CD4-positive, alpha-beta memory T cell (primary cell): ENCODE data around the gene ADPRHL1. TPM values are rescaled to one million over a fixed set of nuclear protein-coding genes. Genes with fewer than 3 reads are reported as not detected.
A peak's percentile ranks its signal among the peaks of the same experiment; 100 is the strongest.

Experiments
- CTCF ChIA-PET: fragments of 350-600 bp; sonication (Branson Sonifier 250); formaldehyde crosslinking; loops from one replicate; lab custom pipeline; 2021; ENCODE audit warnings: inconsistent platforms; ENCODE audit not compliant: partially characterized antibody; lab: Charles Lee
- POLR2A ChIA-PET: fragments of 350-600 bp; sonication (Branson Sonifier 250); formaldehyde crosslinking; loops from one replicate; lab custom pipeline; 2021; ENCODE audit not compliant: partially characterized antibody; lab: Charles Lee
- DNase-seq, 5 donors: peaks; one replicate each; pipeline versions ENCODE4 v3.0.0 to v3.0.0-alpha.2; 2020 to 2022; ENCODE audit warnings: mixed read lengths in 1 of 5
- H3K27ac ChIP-seq: one replicate; pipeline ENCODE4 v1.7.0; 2013; ENCODE audit warnings: low read depth, low read length
- H3K27me3 ChIP-seq: 2 replicates; pipeline ENCODE4 v1.7.0; 2013; ENCODE audit warnings: mild to moderate bottlenecking, low read length, moderate library complexity; ENCODE audit not compliant: insufficient read depth
- H3K36me3 ChIP-seq: 2 replicates; pipeline ENCODE4 v1.7.0; 2013; ENCODE audit warnings: mild to moderate bottlenecking, low read length, moderate library complexity; ENCODE audit not compliant: insufficient read depth
- H3K4me1 ChIP-seq: 2 replicates; pipeline ENCODE4 v1.7.0; 2013; ENCODE audit warnings: mild to moderate bottlenecking, low read length, moderate library complexity; ENCODE audit not compliant: insufficient read depth
- H3K4me3 ChIP-seq, 2 donors: one replicate each; pipeline ENCODE4 v1.7.0; 2013; ENCODE audit warnings: low read length in 2 of 2, mild to moderate bottlenecking in 1 of 2
- H3K9me3 ChIP-seq, 2 donors: one replicate each; pipeline ENCODE4 v1.7.0; 2013; ENCODE audit warnings: low read length in 2 of 2, control low read depth in 1 of 2; ENCODE audit not compliant: control insufficient read depth in 1 of 2
- H3K27ac Mint-ChIP-seq, 7 donors: one replicate each; pipeline ENCODE4 v1.8.0; 2020 to 2021; ENCODE audit warnings: mixed read lengths in 7 of 7, mild to moderate bottlenecking in 6 of 7, inconsistent platforms in 3 of 7, moderate library complexity in 3 of 7
- H3K27me3 Mint-ChIP-seq, 2 donors: one replicate each; pipeline ENCODE4 v1.8.0; 2020 to 2021; ENCODE audit warnings: mixed read lengths in 2 of 2
- H3K36me3 Mint-ChIP-seq, 2 donors: one replicate each; pipeline ENCODE4 v1.8.0; 2020 to 2021; ENCODE audit warnings: mixed read lengths in 2 of 2, inconsistent platforms in 1 of 2, mild to moderate bottlenecking in 1 of 2
- H3K4me1 Mint-ChIP-seq, 4 donors: one replicate each; pipeline ENCODE4 v1.8.0; 2020 to 2021; ENCODE audit warnings: mixed read lengths in 4 of 4, mild to moderate bottlenecking in 1 of 4
- H3K4me3 Mint-ChIP-seq, 8 donors: one replicate each; pipeline ENCODE4 v1.8.0; 2020 to 2021; ENCODE audit warnings: mixed read lengths in 8 of 8, mild to moderate bottlenecking in 7 of 8, moderate library complexity in 6 of 8, inconsistent platforms in 3 of 8
- H3K9me3 Mint-ChIP-seq, 8 donors: one replicate each; pipeline ENCODE4 v1.8.0; 2020 to 2021; ENCODE audit warnings: mixed read lengths in 8 of 8, mild to moderate bottlenecking in 5 of 8, inconsistent platforms in 3 of 8, moderate library complexity in 1 of 8
- intact Hi-C: fragments of 100-400 bp; cut with micrococcal nuclease; formaldehyde crosslinking; loops from one replicate; pipeline ENCODE4 v1.15.1; 2023
- polyA plus RNA-seq, 2 donors: library from polyadenylated mRNA; unstranded; fragments of 300-500 nt; fragmentation: Illumina TruSeq; gene quantifications; one replicate each; pipeline ENCODE4 v1.2.3, GENCODE V29; 2021
- total RNA-seq, 2 experiments: library from RNA; stranded (reverse); gene quantifications; one replicate each; pipeline ENCODE4 v1.2.3, GENCODE V29; 2021

The ADPRHL1 gene
- total and polyA plus RNA-seq, 4 experiments from 2014 or later: 0.09 to 1.5 (median 1.3) TPM; not detected in 1

GRCh38 chr13:113410472-113411201 is 42.7 kb downstream of the ADPRHL1 start:
- Mint-ChIP-seq H3K27ac (peak overlapping the region in 3 of 7 donors; percentile 18 to 62 (median 41)), H3K4me3 (no peak overlapping the region), H3K9me3 (peaks cover 0 to 2% (median 0%) of the 10 kb centered on the region in 8 donors), H3K4me1 (no peaks in the 10 kb centered on the region), H3K27me3 (peaks cover 0 to 3% of the 10 kb centered on the region in 2 donors), H3K36me3 (no peaks in the 10 kb centered on the region)
- no peaks in the 10 kb centered on the region for H3K36me3 ChIP-seq
- no peaks in the 10 kb centered on the region for H3K9me3 ChIP-seq
- POLR2A ChIA-PET: no interaction called here
- DNase-seq: no peak
- H3K27ac ChIP-seq: no peak overlapping the region
- H3K4me3 ChIP-seq: no peak overlapping the region
- intact Hi-C loops: no loop called here
- no peaks in the 10 kb centered on the region for H3K4me1 ChIP-seq
- CTCF ChIA-PET: no interaction called here
- no peaks in the 10 kb centered on the region for H3K27me3 ChIP-seq

GRCh38 chr13:113408562-113408961 is 44.7 kb downstream of the ADPRHL1 start:
- no peak overlapping the region for H3K4me3 ChIP-seq
- H3K27me3 ChIP-seq: no peaks in the 10 kb centered on the region
- H3K9me3 ChIP-seq: no peaks in the 10 kb centered on the region
- no peaks in the 10 kb centered on the region for H3K4me1 ChIP-seq
- POLR2A ChIA-PET: no interaction called here
- no peaks in the 10 kb centered on the region for H3K4me1 Mint-ChIP-seq
- H3K4me3 Mint-ChIP-seq: no peak overlapping the region
- intact Hi-C loops: no loop called here
- CTCF ChIA-PET: no interaction called here
- peaks cover 0 to 2% (median 0%) of the 10 kb centered on the region in 8 donors for H3K9me3 Mint-ChIP-seq
- DNase-seq: no peak
- H3K27ac ChIP-seq: no peak overlapping the region
- H3K27ac Mint-ChIP-seq: no peak overlapping the region
- no peaks in the 10 kb centered on the region for H3K36me3 ChIP-seq
- peaks cover 0 to 3% of the 10 kb centered on the region in 2 donors for H3K27me3 Mint-ChIP-seq
- no peaks in the 10 kb centered on the region for H3K36me3 Mint-ChIP-seq

DNA sequence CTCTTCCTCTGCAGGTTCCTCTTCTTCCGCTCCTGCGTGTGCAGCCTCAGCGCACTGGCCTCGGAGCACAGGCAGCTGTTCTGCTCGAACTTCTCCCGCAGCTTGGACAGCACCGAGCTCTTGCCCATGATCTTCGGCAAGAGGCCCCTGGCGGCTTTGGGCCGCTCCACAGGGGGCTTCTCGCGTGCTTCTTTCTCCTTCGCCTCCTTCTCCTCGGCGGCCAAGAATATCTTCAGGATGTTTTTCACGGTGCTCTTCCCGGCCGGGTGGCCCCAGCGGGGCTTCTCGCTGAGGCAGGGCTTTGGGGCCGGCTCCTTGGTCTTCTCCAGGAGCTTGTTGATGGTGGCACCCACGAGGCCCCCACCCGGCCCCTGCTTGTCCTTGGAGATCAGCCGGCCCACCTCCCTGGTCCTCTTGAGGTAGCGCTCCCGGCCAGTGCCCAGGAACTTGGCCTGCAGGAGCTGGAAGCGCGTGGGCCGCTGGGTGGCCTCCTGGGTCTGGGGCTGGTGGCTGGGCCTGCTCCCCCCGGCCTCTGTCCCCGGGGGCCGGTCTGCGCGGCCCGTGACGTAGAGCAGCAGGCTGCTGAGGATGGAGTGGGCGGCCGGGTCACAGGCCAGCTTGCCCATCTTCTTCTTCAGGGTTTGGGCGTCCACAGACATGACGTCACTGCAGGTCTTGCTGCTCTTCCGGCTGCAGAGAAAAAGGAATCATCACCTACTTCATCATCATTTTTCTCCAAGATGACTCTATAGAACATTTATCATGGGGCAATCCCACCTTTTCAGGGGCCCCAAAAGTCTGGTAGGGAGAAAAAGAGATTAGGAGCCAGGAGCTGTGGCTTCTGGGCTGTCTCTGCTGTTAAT is 45.5 kb downstream of the ADPRHL1 start:
- ChIA-PET CTCF (no interaction called here), POLR2A (no interaction called here)
- no peaks in the 10 kb centered on the region for H3K4me1 ChIP-seq
- no peaks in the 10 kb centered on the region for H3K9me3 ChIP-seq
- no peak for DNase-seq
- H3K36me3 Mint-ChIP-seq: no peaks in the 10 kb centered on the region
- no peak overlapping the region for H3K27ac Mint-ChIP-seq
- peaks cover 0 to 2% (median 0%) of the 10 kb centered on the region in 8 donors for H3K9me3 Mint-ChIP-seq
- no peak overlapping the region for H3K4me3 Mint-ChIP-seq
- intact Hi-C loops: no loop called here
- H3K27ac ChIP-seq: no peak overlapping the region
- no peaks in the 10 kb centered on the region for H3K27me3 ChIP-seq
- no peaks in the 10 kb centered on the region for H3K36me3 ChIP-seq
- H3K4me3 ChIP-seq: no peak overlapping the region
- H3K27me3 Mint-ChIP-seq: peaks cover 0 to 3% of the 10 kb centered on the region in 2 donors
- no peaks in the 10 kb centered on the region for H3K4me1 Mint-ChIP-seq

DNA sequence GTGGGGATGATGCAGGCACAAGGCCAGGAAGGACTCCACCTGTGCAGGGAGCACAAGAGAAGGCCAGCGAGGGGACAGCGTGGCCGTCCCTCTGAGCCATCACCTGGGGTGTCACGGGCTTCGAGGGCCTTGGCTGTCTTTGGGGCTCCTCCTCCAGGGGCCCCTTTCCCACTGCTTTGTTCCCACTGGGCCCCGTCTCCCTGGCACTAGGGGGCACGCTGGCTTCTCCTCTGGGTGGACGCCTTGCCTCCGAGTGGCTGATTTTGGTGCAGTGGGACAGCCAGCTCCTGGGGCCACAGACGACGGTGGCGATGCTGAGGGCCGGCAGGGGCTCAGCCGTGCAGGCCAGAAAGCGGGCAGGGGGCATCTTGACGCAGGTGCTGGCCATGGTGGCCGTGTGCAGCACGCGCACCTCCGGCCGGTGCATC is 46.2 kb downstream of the ADPRHL1 start:
- Mint-ChIP-seq H3K27me3 (peaks cover 0 to 3% of the 10 kb centered on the region in 2 donors), H3K9me3 (peaks cover 0 to 2% (median 0%) of the 10 kb centered on the region in 8 donors), H3K36me3 (no peaks in the 10 kb centered on the region), H3K4me3 (no peak overlapping the region), H3K4me1 (no peaks in the 10 kb centered on the region), H3K27ac (no peak overlapping the region)
- Histone ChIP-seq H3K4me3 (no peak overlapping the region), H3K9me3 (no peaks in the 10 kb centered on the region), H3K27ac (no peak overlapping the region), H3K27me3 (no peaks in the 10 kb centered on the region), H3K4me1 (no peaks in the 10 kb centered on the region), H3K36me3 (no peaks in the 10 kb centered on the region)
- intact Hi-C loops: no loop called here
- ChIA-PET CTCF (no interaction called here), POLR2A (no interaction called here)
- no peak for DNase-seq

DNA sequence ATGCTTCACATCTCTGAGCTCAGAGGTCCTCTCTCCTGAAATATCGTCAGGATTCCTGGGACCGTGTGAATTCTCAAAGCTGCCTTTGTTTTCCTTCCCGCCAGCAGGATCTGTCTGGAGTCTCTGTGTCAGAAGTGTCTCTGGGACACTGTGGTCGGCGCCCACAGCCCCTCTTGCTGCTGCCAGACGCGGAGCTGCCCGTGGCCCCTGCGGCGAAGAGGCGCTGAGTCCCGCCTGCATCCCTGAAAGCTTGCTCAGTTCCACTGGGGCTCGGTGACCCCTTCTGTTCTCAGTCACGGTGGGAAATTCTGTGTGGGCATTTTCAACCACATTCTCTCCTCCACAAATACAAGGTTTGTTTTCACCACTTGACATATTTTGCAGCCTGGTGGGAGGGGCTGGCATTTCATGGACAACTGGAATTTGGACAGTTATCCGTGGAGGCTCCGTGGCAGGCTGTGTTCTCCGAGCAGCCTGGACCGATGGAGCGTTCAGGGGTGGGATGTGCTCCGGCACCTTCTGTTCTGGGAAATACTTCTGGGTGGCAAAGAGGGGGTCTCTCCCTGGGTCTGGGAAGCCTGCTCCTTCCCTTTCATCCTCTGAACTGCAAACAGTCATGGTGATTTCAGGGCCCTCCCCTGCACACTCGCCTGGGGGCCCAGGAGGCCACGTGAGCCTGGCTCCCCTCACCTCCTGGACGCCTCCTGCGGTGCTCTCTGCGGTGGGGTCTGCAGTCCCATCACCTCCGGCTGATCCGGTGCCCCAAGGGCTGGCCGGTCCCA is 46.8 kb downstream of the ADPRHL1 start:
- no peaks in the 10 kb centered on the region for H3K36me3 ChIP-seq
- no peaks in the 10 kb centered on the region for H3K9me3 ChIP-seq
- Mint-ChIP-seq H3K9me3 (peaks cover 0 to 2% (median 0%) of the 10 kb centered on the region in 8 donors), H3K27me3 (peaks cover 0 to 3% of the 10 kb centered on the region in 2 donors), H3K4me3 (no peak overlapping the region), H3K4me1 (no peaks in the 10 kb centered on the region), H3K27ac (no peak overlapping the region), H3K36me3 (no peaks in the 10 kb centered on the region)
- ChIA-PET CTCF (no interaction called here), POLR2A (no interaction called here)
- H3K4me1 ChIP-seq: no peaks in the 10 kb centered on the region
- DNase-seq: no peak
- H3K27ac ChIP-seq: no peak overlapping the region
- H3K27me3 ChIP-seq: no peaks in the 10 kb centered on the region
- no peak overlapping the region for H3K4me3 ChIP-seq
- intact Hi-C loops: no loop called here

- no peaks in the 10 kb centered on the region for H3K9me3 Mint-ChIP-seq
- no peak overlapping the region for H3K4me3 Mint-ChIP-seq
- Histone ChIP-seq H3K4me1 (no peaks in the 10 kb centered on the region), H3K27me3 (no peaks in the 10 kb centered on the region), H3K36me3 (no peaks in the 10 kb centered on the region), H3K4me3 (no peak overlapping the region), H3K9me3 (no peaks in the 10 kb centered on the region), H3K27ac (no peak overlapping the region)
- H3K4me1 Mint-ChIP-seq: no peaks in the 10 kb centered on the region
- CTCF ChIA-PET: no interaction called here
- intact Hi-C loops: no loop called here
- peaks cover 0 to 3% of the 10 kb centered on the region in 2 donors for H3K27me3 Mint-ChIP-seq
- no peak overlapping the region for H3K27ac Mint-ChIP-seq
- H3K36me3 Mint-ChIP-seq: no peaks in the 10 kb centered on the region
- no peak for DNase-seq
- POLR2A ChIA-PET: no interaction called here
Measured at GRCh38 chr13:113405481-113406300, 47.6 kb downstream of the ADPRHL1 start.
